Left lung (tissue), 10 donors: ENCODE measurements around the gene MCC. TPM values are rescaled to one million over a fixed set of nuclear protein-coding genes. Genes with fewer than 3 reads are reported as not detected.

Experiments used
- ATAC-seq: fragments of 200-7000 bp; cut with Tn5 transposase; one replicate; pipeline ENCODE4 v1.9.1; 2020; ENCODE audit warnings: moderate library complexity
- DNase-seq, 4 donors: peaks; one replicate each; pipeline ENCODE4 v3.0.0-alpha.2; 2013 to 2020
- H3K27ac ChIP-seq, 2 donors: fragments of 200-600 bp; sonication (generic) in 1 of 2; one replicate each; pipeline versions ENCODE4 v1.5.0 to v1.8.0; 2020 to 2021
- H3K27me3 ChIP-seq, 2 donors: fragments of 200-600 bp; sonication (generic) in 1 of 2; one replicate each; pipeline versions ENCODE4 v1.5.0 to v1.8.0; 2020 to 2021
- H3K36me3 ChIP-seq, 2 donors: fragments of 200-600 bp; sonication (generic) in 1 of 2; one replicate each; pipeline versions ENCODE4 v1.5.0 to v1.8.0; 2020 to 2021
- H3K4me1 ChIP-seq, 2 donors: fragments of 200-600 bp; one replicate each; pipeline ENCODE4 v1.8.0; 2021
- H3K4me3 ChIP-seq, 2 donors: fragments of 200-600 bp; sonication (generic) in 1 of 2; one replicate each; pipeline versions ENCODE4 v1.5.0 to v1.8.0; 2020 to 2021; ENCODE audit warnings: mild to moderate bottlenecking in 1 of 2
- H3K9me3 ChIP-seq, 2 donors: fragments of 200-600 bp; sonication (generic) in 1 of 2; one replicate each; pipeline versions ENCODE4 v1.5.0 to v1.8.0; 2020 to 2021
- intact Hi-C, 2 donors: fragments of 100-400 bp; cut with DNase I; formaldehyde crosslinking; loops; one replicate each; pipeline versions ENCODE4 v1.11.2 to v1.14.2; 2022
- polyA plus RNA-seq, 6 donors: library from polyadenylated mRNA; unstranded; fragments of 120-200 nt; gene quantifications; one replicate each; pipeline ENCODE4 v1.2.1, GENCODE V29; 2013; ENCODE audit not compliant: insufficient read length in 6 of 6
- total RNA-seq, 2 donors: library from RNA; stranded (reverse); fragmentation: NEBNext Ultra II Directional; extraction: Animal tissue kit (Norgen Biotek cat#: 25700); gene quantifications; one replicate each; pipeline ENCODE4 v1.2.1, GENCODE V29; 2021
- TF ChIP-seq, protein P1 (sequence below), 2 donors: fragments of 200-600 bp; sonication (generic) in 1 of 2; IDR thresholded peaks; one replicate each; pipeline versions ENCODE4 v1.5.0 to v1.8.0; 2021; ENCODE audit warnings: antibody characterized with exemption in 2 of 2
- donor health status: DM: no; HTN: yes; CAD: no.
- donor health status: DM: no; HTN: no; CAD: no.

The MCC gene
- total and polyA plus RNA-seq, 8 donors = 12.5 to 18.4 (median 16.1) TPM

DNA sequence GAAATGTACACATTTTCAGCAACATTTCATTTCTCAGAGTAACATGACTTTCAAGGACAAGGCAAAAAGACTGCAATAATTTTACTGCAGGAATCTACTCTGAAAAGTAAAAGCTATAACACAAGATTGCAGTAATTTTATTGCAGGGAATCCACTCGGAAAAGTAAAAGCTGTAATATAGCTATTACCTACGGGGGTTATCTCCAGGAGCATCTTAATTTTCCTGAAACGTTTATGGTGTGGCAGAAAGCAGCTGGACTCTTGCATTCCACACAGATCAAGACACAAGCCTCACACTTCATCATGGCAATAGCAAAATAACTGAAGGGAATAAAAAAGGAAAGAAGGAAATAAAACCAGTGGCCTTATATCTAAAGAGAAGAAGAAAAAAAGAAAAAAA is 224.7 kb downstream of the MCC start:
- no peaks in the 10 kb centered on the region for H3K27me3 ChIP-seq
- no peaks in the 10 kb centered on the region for H3K36me3 ChIP-seq
- ATAC-seq (no peak), DNase-seq (peak in 2 of 4 donors; percentile 25 to 30)
- intact Hi-C loops = no loop called here
- H3K4me1 ChIP-seq = no peaks in the 10 kb centered on the region
- TF ChIP-seq, protein P1, sequence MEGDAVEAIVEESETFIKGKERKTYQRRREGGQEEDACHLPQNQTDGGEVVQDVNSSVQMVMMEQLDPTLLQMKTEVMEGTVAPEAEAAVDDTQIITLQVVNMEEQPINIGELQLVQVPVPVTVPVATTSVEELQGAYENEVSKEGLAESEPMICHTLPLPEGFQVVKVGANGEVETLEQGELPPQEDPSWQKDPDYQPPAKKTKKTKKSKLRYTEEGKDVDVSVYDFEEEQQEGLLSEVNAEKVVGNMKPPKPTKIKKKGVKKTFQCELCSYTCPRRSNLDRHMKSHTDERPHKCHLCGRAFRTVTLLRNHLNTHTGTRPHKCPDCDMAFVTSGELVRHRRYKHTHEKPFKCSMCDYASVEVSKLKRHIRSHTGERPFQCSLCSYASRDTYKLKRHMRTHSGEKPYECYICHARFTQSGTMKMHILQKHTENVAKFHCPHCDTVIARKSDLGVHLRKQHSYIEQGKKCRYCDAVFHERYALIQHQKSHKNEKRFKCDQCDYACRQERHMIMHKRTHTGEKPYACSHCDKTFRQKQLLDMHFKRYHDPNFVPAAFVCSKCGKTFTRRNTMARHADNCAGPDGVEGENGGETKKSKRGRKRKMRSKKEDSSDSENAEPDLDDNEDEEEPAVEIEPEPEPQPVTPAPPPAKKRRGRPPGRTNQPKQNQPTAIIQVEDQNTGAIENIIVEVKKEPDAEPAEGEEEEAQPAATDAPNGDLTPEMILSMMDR (IDR thresholded peaks at IDR 0.05) = no peak
- no peak overlapping the region for H3K4me3 ChIP-seq
- H3K9me3 ChIP-seq = no peaks in the 10 kb centered on the region
- no peak overlapping the region for H3K27ac ChIP-seq

DNA sequence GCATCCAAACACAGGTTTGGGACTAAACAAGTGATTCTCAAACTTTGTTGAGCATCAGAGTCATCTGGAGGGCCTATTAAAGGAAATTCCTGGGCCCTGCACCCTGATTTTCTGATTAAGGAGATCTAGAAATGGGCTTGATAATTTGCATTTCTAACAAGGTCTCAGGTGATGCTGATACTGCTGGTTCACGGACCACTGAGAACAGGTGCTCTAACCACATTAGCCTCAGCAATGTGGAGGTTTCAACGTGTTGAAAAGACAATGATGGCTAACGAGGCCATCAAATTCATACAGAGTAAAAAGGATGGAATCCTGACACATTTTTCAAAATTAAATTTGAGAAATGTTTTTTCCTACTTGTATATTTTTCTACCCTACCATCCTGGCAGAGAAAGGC is 225.6 kb downstream of the MCC start:
- H3K27me3 ChIP-seq = no peaks in the 10 kb centered on the region
- no peaks in the 10 kb centered on the region for H3K4me1 ChIP-seq
- no peak overlapping the region for H3K27ac ChIP-seq
- intact Hi-C loops = no loop called here
- no peak for DNase-seq
- H3K36me3 ChIP-seq = no peaks in the 10 kb centered on the region
- H3K4me3 ChIP-seq = no peak overlapping the region
- no peak for ATAC-seq
- TF ChIP-seq, protein P1 (IDR thresholded peaks at IDR 0.05) = no peak
- no peaks in the 10 kb centered on the region for H3K9me3 ChIP-seq

DNA sequence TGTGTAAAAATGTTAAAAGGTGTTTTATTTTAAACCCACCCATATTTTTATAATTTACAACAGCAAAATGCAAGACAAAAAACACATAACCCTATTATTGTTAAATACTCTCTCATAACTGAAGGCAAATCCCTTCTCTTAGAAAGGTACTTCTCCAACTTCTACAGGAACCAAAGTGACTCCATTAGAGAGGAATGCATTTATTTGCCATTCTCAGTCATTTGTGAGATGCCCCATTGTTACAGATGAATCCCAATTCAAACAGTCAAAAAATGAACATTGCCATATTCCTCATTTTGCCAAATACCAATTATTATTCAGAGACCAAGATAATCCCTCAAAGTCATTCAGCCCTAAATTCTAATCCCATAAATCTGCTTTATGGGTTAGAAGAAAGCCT is 229.2 kb downstream of the MCC start:
- ATAC-seq (no peak), DNase-seq (no peak)
- Histone ChIP-seq H3K36me3 (no peaks in the 10 kb centered on the region), H3K27ac (no peak overlapping the region), H3K4me1 (no peaks in the 10 kb centered on the region), H3K4me3 (no peak overlapping the region), H3K9me3 (no peaks in the 10 kb centered on the region), H3K27me3 (no peaks in the 10 kb centered on the region)
- TF ChIP-seq, protein P1 (IDR thresholded peaks at IDR 0.05) = no peak
- intact Hi-C loops = no loop called here

DNA sequence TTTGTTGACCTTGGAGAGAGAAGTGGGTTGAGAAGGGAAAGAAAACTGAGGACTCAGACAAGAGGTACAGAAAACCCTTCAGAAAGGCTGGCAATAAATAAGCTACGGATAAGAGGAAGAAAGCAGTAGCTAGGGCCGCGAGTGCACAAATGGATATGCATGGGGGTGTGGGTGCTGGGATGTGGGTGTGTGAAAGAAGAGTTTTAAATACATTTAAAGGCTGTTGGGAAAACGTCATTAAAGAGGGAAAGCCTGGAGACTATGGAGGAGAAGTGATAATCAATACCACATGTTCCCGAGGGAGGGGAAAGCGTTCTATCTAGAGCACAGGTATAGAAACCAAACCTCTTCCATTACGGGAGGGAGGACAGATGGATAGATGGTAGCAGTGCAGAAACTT is 230.7 kb downstream of the MCC start:
- TF ChIP-seq, protein P1 (IDR thresholded peaks at IDR 0.05) = no peak
- Histone ChIP-seq H3K4me1 (no peaks in the 10 kb centered on the region), H3K4me3 (no peak overlapping the region), H3K36me3 (no peaks in the 10 kb centered on the region), H3K9me3 (no peaks in the 10 kb centered on the region), H3K27ac (no peak overlapping the region), H3K27me3 (no peaks in the 10 kb centered on the region)
- ATAC-seq (no peak), DNase-seq (no peak)
- intact Hi-C loops = no loop called here

DNA sequence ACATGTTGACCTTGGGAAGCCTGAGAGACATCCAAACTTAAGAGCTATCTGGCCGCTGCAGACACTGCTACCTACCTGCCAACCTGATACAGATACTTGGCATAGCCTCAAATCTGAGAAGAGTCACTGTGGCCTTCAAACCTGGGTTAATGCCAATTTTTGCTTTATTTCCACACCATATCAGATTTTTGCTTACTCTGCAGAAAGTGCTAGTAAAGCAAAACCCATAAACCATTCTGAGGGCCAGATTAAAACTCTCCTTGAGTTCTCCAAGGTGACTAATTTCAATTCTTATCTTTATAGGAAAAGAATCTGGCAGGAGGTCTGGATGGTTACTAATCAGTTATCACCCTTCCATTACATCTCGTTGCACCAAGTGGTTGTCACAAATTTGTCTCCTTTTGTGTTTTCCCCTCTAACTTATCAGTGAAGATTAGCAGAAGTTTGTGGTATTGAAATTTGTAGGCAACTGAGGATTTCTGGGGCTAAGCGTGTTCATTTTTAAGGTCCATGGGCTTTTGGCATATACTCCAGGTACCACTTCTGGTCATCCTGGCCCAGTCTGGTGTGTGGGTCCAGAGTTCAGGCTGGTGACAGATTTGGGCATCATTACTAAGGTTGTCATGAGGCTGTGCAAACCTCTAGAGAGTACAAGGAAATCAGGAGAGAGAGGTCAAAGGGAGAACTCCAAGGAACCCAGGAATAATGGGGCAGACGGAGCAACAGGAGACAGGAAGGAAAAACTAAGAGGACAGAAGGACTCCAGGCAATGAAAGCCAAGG is 231.4 kb downstream of the MCC start:
- H3K9me3 ChIP-seq = no peaks in the 10 kb centered on the region
- no peaks in the 10 kb centered on the region for H3K36me3 ChIP-seq
- no peak for ATAC-seq
- intact Hi-C loops = no loop called here
- no peak overlapping the region for H3K4me3 ChIP-seq
- TF ChIP-seq, protein P1 (IDR thresholded peaks at IDR 0.05) = no peak
- DNase-seq = no peak
- H3K27ac ChIP-seq = no peak overlapping the region
- H3K4me1 ChIP-seq = no peaks in the 10 kb centered on the region
- no peaks in the 10 kb centered on the region for H3K27me3 ChIP-seq
